Thymus (tissue), 11 donors: ENCODE results near the gene R3HDM2. TPM values are rescaled to one million over a fixed set of nuclear protein-coding genes. Genes with fewer than 3 reads are reported as not detected.
"Not testable (repeated sequence)": the region's sequence is repeated elsewhere in the genome, so short reads cannot be mapped to it uniquely, and the experiment has no call there.

Experiments
- DNase-seq, 9 donors: peaks; one replicate each; pipeline ENCODE4 v3.0.0-alpha.2; 2013; ENCODE audit warnings: low spot score in 9 of 9, low read depth in 6 of 9, missing footprints in 1 of 9
- H3K27ac ChIP-seq, 2 donors: one replicate each; pipeline ENCODE4 v1.5.1; 2013; ENCODE audit warnings: control low read depth in 1 of 2, low read depth in 1 of 2, low read length in 1 of 2, mild to moderate bottlenecking in 1 of 2, moderate library complexity in 1 of 2
- H3K27me3 ChIP-seq, 2 donors: one replicate each; pipeline ENCODE4 v1.5.1; 2013; ENCODE audit warnings: low read length in 1 of 2; ENCODE audit not compliant: control insufficient read depth in 2 of 2, insufficient read depth in 1 of 2
- H3K36me3 ChIP-seq, 2 donors: one replicate each; pipeline ENCODE4 v1.5.1; 2013; ENCODE audit warnings: low read length in 1 of 2, mild to moderate bottlenecking in 1 of 2, moderate library complexity in 1 of 2; ENCODE audit not compliant: control insufficient read depth in 2 of 2, insufficient read depth in 2 of 2
- H3K4me1 ChIP-seq, 2 donors: one replicate each; pipeline ENCODE4 v1.5.1; 2013; ENCODE audit warnings: low read length in 2 of 2; ENCODE audit not compliant: control insufficient read depth in 2 of 2, insufficient read depth in 2 of 2
- H3K4me3 ChIP-seq, 2 donors: one replicate each; pipeline ENCODE4 v1.5.1; 2013; ENCODE audit warnings: low read length in 2 of 2, control low read depth in 1 of 2, mild to moderate bottlenecking in 1 of 2
- H3K9me3 ChIP-seq, 2 donors: one replicate each; pipeline ENCODE4 v1.5.1; 2013; ENCODE audit warnings: low read length in 1 of 2, mild to moderate bottlenecking in 1 of 2; ENCODE audit not compliant: control insufficient read depth in 2 of 2, insufficient read depth in 1 of 2
- WGBS: extraction: QIAGEN DNeasy Blood & Tissue Kit; methylation state at CpG from one replicate; pipeline ENCODE4 v1.1.7; 2013; 5-methylcytosine and 5-hydroxymethylcytosine counted together
- polyA plus RNA-seq: library from polyadenylated mRNA; stranded (reverse); fragments of 200-250 nt; gene quantifications from one replicate; pipeline ENCODE4 v1.2.3, GENCODE V29; 2013
- total RNA-seq: library from RNA; stranded (reverse); fragments of 120-200 nt; gene quantifications from one replicate; pipeline ENCODE4 v1.2.4, GENCODE V29; 2013
- donor health status: healthy.

The R3HDM2 gene
- total and polyA plus RNA-seq, 2 donors, result 12.6 to 22.4 TPM

DNA sequence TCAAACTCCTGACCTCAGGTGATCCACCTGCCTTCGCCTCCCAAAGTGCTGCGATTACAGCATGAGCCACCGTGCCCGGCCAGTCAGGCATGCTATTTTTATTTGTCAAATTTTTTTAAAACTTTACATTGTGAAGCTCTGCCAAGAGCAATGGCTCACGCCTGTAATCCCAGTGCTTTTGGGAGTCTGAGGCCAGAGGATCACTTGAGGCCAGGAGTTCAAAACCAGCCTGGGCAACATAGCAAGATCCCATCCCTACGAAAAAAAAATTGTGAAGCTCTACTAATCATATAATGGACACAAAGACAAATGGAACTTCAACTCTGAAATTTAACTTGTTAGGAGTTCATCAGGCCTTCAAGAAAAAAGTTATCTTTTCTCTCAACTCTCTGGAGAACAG is 1.9 kb downstream of the R3HDM2 start:
- Histone ChIP-seq H3K4me1 (peaks cover 5 to 14% of the 10 kb centered on the region in 2 donors), H3K27ac (no peak overlapping the region), H3K4me3 (no peak overlapping the region), H3K9me3 (no peaks in the 10 kb centered on the region), H3K36me3 (peaks cover 6 to 8% of the 10 kb centered on the region in 2 donors), H3K27me3 (no peaks in the 10 kb centered on the region)
- 93% methylated on average over 6 of the region's 6 CpGs for WGBS
- no peak for DNase-seq

DNA sequence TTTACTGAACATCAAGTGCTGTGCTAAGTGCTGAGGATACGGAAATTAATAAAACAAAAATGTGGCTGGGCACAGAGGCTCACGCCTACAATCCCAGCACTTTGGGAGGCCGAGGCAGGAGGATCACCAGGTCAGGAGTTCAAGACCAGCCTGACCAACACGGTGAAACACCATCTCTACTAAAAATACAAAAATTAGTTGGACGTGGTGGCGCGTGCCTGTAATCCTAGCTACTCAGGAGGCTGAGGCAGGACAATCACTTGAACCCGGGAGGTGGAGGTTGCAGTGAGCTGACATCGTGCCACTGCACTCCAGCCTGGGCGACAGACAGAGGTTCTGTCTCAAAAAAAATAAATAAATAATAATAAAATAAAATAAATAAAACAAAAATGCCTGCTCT is 3.9 kb downstream of the R3HDM2 start:
- not testable (repeated sequence) for DNase-seq, H3K9me3 ChIP-seq, H3K27me3 ChIP-seq, H3K27ac ChIP-seq, H3K4me3 ChIP-seq
- H3K4me1 ChIP-seq, result peaks cover 5 to 14% of the 10 kb centered on the region in 2 donors
- 98% methylated on average over 10 of the region's 10 CpGs for WGBS
- peaks cover 11 to 16% of the 10 kb centered on the region in 2 donors for H3K36me3 ChIP-seq

DNA sequence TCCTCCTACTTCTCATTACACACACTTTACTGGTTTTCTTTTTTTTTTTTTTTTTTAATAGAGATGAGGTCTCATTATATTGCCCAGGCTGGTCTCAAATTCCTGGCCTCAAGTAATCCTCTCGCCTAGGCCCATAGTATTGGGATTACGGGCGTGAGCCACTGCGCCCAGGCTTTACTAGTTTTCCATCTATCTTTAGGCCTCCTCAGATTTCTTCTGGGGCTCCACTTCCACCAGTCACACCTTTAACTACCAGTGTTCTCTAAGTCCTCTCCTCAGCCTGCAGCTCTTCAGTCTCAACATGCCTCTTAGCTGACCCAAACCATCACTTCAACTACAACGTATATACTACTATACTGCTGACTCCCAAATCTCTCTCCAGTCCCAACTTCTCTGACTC is 10.4 kb downstream of the R3HDM2 start:
- H3K4me1 ChIP-seq, result no peaks in the 10 kb centered on the region
- H3K36me3 ChIP-seq, result peaks cover 16 to 28% of the 10 kb centered on the region in 2 donors
- no peaks in the 10 kb centered on the region for H3K27me3 ChIP-seq
- WGBS, result 99% methylated on average over 5 of the region's 5 CpGs
- no peak for DNase-seq
- no peak overlapping the region for H3K4me3 ChIP-seq
- H3K9me3 ChIP-seq, result no peaks in the 10 kb centered on the region
- no peak overlapping the region for H3K27ac ChIP-seq

DNA sequence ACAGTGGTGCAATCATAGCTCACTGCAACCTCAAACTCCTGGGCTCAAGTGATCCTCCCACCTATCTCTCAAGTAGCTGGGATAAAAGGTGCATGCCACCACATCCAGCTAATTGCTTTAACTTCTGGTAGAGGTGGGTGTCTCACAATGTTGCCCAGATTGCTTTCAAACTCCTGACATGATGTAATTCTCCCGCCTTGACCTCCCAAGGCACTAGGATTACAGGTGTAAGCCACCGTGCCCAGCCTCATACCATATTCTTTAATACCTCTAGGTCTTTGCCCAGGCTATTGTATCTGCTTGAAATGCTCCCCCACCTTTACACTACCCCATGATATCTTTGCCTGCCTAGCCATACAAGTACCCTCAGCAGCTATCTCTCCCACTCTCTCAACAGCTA is 11.3 kb downstream of the R3HDM2 start:
- no peaks in the 10 kb centered on the region for H3K9me3 ChIP-seq
- DNase-seq, result no peak
- H3K36me3 ChIP-seq, result peaks cover 13 to 26% of the 10 kb centered on the region in 2 donors
- no peak overlapping the region for H3K4me3 ChIP-seq
- H3K27ac ChIP-seq, result no peak overlapping the region
- H3K27me3 ChIP-seq, result no peaks in the 10 kb centered on the region
- H3K4me1 ChIP-seq, result no peaks in the 10 kb centered on the region
- WGBS, result 100% methylated on average over 2 of the region's 2 CpGs

DNA sequence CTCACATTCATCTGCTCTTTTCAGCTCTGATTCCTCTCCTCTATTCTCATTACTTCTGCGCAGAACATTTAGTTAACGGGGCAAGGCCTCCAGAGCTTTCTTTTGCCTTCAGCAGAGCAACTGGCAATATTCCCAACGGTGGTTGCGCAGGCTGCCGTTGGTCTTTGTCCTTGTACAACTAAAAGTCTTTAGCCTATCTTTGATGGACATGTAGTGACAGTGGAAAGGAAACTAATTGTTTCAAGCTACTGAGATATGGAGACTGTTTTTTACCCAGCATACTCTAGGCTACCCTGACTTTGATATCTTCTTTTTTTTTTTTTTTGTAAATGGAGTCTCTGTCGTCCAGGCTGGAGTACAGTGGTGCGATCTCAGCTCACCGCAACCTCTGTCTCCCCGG is 12.6 kb downstream of the R3HDM2 start:
- no peak overlapping the region for H3K4me3 ChIP-seq
- H3K9me3 ChIP-seq, result no peaks in the 10 kb centered on the region
- H3K27me3 ChIP-seq, result no peaks in the 10 kb centered on the region
- no peak for DNase-seq
- H3K36me3 ChIP-seq, result peaks cover 13 to 24% of the 10 kb centered on the region in 2 donors
- H3K4me1 ChIP-seq, result no peaks in the 10 kb centered on the region
- 96% methylated on average over 9 of the region's 9 CpGs for WGBS
- H3K27ac ChIP-seq, result no peak overlapping the region

DNA sequence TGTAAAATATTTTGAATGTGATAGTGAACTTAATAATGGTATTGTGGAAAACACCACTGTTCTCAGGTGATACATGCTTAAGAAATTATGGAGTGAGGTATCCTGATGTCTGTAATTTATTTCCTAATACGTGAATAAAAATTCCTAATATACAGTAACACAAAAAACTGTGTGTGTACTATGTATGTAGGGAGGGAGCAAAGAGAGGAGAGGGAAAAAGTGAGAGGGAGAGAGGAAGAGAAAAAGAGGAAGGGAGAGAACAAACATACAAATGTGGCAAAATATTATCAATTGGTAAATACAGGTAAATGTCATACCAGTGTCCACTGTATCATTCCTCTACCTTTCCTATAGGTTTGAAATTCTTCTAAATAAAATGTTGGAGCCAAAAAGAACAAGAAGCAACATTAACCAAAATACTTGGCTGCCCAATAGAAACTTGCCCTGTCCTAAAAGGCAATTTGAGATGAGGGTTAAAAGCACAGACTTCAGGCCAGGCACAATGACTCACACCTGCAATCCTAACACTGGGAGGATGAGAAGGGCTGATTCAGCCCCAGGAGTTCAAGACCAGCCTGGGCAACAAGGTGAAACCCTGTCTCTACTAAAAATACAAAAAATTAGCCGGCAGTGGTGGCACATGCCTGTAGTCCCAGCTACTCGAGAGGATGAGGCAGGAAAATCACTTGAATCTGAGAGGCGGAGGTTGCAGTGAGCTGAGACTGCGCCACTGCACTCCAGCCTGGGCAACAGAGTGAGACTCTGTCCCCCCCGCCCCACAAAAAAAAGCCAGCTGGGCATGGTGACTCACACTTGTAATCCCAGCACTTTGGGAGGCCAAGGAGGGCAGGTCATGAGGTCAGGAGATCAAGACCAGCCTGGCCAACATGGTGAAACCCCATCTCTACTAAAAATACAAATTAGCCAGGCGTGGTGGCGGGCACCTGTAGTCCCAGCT is 14.5 kb downstream of the R3HDM2 start:
- no peak for DNase-seq
- Histone ChIP-seq H3K4me1 (no peaks in the 10 kb centered on the region), H3K9me3 (no peaks in the 10 kb centered on the region), H3K27me3 (no peaks in the 10 kb centered on the region), H3K36me3 (peaks cover 8 to 12% of the 10 kb centered on the region in 2 donors), H3K4me3 (no peak overlapping the region), H3K27ac (no peak overlapping the region)
- 97% methylated on average over 8 of the region's 8 CpGs for WGBS

DNA sequence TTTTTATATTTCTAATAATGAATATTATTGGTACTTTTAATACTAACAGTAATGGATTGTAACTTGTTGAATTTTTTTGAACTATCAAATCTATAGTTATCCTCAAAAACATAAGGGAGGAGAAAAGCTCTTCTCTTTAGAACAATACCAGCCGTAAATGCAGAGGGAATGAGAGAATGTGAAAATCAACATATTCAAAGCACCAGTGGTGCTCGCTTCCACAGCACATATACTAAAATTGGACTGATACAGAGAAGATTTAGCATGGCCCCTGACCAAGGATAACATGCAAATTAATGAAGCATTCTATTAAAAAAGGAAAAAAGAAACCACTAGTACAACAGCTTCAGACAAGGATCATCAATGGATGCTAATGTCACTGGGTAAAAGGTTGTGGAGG is 15.8 kb downstream of the R3HDM2 start:
- Histone ChIP-seq H3K9me3 (no peaks in the 10 kb centered on the region), H3K4me1 (no peaks in the 10 kb centered on the region), H3K4me3 (no peak overlapping the region), H3K27me3 (no peaks in the 10 kb centered on the region), H3K36me3 (peaks cover 4 to 6% of the 10 kb centered on the region in 2 donors), H3K27ac (no peak overlapping the region)
- over 99% methylated on average over 2 of the region's 2 CpGs for WGBS
- DNase-seq, result no peak

DNA sequence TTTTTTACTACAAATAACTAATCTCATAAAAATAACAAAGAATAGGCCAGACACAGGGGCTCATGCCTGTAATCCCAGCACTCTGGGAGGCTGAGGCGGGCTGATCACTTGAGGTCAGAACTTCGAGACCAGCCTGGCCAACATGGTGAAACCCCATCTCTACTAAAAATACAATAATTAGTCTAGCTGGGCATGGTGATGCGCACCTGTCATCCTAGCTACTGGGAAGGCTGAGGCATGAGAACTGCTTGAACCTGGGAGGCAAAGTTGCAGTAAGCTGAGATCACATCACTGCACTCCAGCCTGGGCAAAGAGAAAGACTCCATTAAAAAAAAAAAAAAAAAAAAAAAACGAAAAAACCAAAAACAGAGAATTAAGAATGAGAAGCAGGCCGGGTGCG is 16.7 kb downstream of the R3HDM2 start:
- not testable (repeated sequence) for H3K9me3 ChIP-seq, H3K27me3 ChIP-seq, H3K4me3 ChIP-seq, DNase-seq, H3K27ac ChIP-seq, H3K4me1 ChIP-seq, H3K36me3 ChIP-seq
- 97% methylated on average over 6 of the region's 6 CpGs for WGBS

DNA sequence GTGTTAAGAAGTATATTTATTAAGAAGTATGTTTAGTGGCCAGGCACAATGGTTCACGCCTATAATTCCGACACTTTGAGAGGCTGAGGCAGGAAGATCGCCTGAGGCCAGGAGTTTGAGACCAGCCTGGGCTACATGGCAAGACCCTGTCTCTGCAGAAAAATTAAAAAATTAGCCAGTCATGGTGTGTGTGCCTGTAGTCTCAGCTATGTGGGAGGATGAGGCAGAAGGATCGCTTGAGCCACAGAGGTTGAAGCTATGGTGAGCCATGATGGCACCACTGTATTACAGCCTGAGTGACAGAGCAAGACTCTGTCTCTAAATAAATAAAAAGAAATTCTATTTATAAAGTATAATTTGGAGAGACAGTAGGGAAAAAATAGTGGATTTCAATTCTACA is 20.3 kb downstream of the R3HDM2 start:
- H3K9me3 ChIP-seq, result no peaks in the 10 kb centered on the region
- no peak overlapping the region for H3K4me3 ChIP-seq
- H3K4me1 ChIP-seq, result no peaks in the 10 kb centered on the region
- DNase-seq, result no peak
- no peaks in the 10 kb centered on the region for H3K27me3 ChIP-seq
- peaks cover 0 to 8% of the 10 kb centered on the region in 2 donors for H3K36me3 ChIP-seq
- H3K27ac ChIP-seq, result no peak overlapping the region
- 99% methylated on average over 4 of the region's 4 CpGs for WGBS
